ENCODE measurements around the gene TOR4A. TPM values are rescaled to one million over a fixed set of nuclear protein-coding genes. Genes with fewer than 3 reads are reported as not detected.

Gene TOR4A
- total and polyA plus RNA-seq, 9 of the 15 experiments (the other 6 are each of a cell fraction or from before 2014, with no cell fraction given), result 3.9 to 49.2 (median 8.8) TPM

GRCh38 chr9:137228506-137228967 is 49.0 kb upstream of the TOR4A start (continued):
- TF ChIP-seq, protein P1, sequence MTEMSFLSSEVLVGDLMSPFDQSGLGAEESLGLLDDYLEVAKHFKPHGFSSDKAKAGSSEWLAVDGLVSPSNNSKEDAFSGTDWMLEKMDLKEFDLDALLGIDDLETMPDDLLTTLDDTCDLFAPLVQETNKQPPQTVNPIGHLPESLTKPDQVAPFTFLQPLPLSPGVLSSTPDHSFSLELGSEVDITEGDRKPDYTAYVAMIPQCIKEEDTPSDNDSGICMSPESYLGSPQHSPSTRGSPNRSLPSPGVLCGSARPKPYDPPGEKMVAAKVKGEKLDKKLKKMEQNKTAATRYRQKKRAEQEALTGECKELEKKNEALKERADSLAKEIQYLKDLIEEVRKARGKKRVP (CRISPR knock-in tag; IDR thresholded peaks at IDR 0.05), result no peak
- TF ChIP-seq ATF1 (CRISPR knock-in tag; IDR thresholded peaks at IDR 0.05) (no peak), ATF1 (tag; IDR thresholded peaks at IDR 0.05) (0 out of 2 replicates have a peak, but pooled peaks have one; percentile 9), MCM3 (IDR thresholded peaks at IDR 0.05) (no peak), ZNF239 (CRISPR knock-in tag; IDR thresholded peaks at IDR 0.05) (no peak), STAG1 (CRISPR knock-in tag; IDR thresholded peaks at IDR 0.05; ENCODE audit: borderline replicate concordance) (0 out of 2 replicates have a peak, but pooled peaks have one; percentile 8), KDM5B (IDR thresholded peaks at IDR 0.05; ENCODE audit: insufficient replicate concordance, low read depth, low read length) (peak; percentile 49), SLC30A9 (CRISPR knock-in tag; IDR thresholded peaks at IDR 0.05) (no peak), EGR1 (conservative IDR thresholded peaks at IDR 0.05) (peak; percentile 82), CREM (IDR thresholded peaks at IDR 0.05; ENCODE audit: low read depth) (0 out of 2 replicates have a peak, but pooled peaks have one; percentile 14), DMBX1 (CRISPR knock-in tag; IDR thresholded peaks at IDR 0.05; ENCODE audit: borderline replicate concordance) (no peak), NR3C1 (CRISPR knock-in tag; IDR thresholded peaks at IDR 0.05) (no peak)
- TF ChIP-seq, protein P2, sequence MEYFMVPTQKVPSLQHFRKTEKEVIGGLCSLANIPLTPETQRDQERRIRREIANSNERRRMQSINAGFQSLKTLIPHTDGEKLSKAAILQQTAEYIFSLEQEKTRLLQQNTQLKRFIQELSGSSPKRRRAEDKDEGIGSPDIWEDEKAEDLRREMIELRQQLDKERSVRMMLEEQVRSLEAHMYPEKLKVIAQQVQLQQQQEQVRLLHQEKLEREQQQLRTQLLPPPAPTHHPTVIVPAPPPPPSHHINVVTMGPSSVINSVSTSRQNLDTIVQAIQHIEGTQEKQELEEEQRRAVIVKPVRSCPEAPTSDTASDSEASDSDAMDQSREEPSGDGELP (CRISPR knock-in tag; IDR thresholded peaks at IDR 0.05; ENCODE audit: borderline replicate concordance), result no peak
- TF ChIP-seq, protein P3, sequence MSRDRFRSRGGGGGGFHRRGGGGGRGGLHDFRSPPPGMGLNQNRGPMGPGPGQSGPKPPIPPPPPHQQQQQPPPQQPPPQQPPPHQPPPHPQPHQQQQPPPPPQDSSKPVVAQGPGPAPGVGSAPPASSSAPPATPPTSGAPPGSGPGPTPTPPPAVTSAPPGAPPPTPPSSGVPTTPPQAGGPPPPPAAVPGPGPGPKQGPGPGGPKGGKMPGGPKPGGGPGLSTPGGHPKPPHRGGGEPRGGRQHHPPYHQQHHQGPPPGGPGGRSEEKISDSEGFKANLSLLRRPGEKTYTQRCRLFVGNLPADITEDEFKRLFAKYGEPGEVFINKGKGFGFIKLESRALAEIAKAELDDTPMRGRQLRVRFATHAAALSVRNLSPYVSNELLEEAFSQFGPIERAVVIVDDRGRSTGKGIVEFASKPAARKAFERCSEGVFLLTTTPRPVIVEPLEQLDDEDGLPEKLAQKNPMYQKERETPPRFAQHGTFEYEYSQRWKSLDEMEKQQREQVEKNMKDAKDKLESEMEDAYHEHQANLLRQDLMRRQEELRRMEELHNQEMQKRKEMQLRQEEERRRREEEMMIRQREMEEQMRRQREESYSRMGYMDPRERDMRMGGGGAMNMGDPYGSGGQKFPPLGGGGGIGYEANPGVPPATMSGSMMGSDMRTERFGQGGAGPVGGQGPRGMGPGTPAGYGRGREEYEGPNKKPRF (IDR thresholded peaks at IDR 0.05; ENCODE audit: low read depth, low read length), result no peak
